T-helper 2 cell treated with Interferon-gamma antibody and Interleukin-4, amounts not matched to agents 100 ng/mL and 5 ng/mL, for 36 hours (primary cell): Measurements from ENCODE around the gene CMSS1. TPM values are rescaled to one million over a fixed set of nuclear protein-coding genes. Genes with fewer than 3 reads are reported as not detected.

Source experiments
- intact Hi-C: fragments of 100-400 bp; cut with micrococcal nuclease; formaldehyde crosslinking; loops from one replicate; pipeline ENCODE4 v1.15.1; 2023
- total RNA-seq: library from RNA; stranded (reverse); gene quantifications from 2 replicates; pipeline ENCODE4 v1.2.3, GENCODE V29; 2022

Gene CMSS1
- total RNA-seq, 1 donor from 2014 or later = 53.2 TPM

DNA sequence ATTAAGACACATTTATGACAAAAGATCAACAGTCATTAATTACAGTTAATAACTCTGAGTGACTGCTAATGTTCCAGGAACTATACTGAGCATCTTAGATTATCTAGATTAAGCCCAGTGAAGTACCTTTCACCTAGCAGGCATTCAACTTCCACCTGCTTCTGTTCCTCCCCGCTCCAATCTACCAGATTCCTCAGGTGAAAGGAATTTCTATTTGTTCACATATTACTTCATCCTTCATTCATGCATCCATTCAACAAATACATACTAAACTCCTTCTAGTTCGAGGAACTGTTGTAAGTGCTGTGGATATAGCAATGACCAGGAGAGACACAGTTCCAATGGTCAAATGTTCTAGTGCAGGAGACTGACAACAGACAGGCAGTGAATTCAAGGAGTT lies 157.3 kb downstream of the CMSS1 start:
- intact Hi-C loops = no loop called here

- intact Hi-C loops = no loop called here
Observed at GRCh38 chr3:99976584-99976983, 158.9 kb downstream of the CMSS1 start.

DNA sequence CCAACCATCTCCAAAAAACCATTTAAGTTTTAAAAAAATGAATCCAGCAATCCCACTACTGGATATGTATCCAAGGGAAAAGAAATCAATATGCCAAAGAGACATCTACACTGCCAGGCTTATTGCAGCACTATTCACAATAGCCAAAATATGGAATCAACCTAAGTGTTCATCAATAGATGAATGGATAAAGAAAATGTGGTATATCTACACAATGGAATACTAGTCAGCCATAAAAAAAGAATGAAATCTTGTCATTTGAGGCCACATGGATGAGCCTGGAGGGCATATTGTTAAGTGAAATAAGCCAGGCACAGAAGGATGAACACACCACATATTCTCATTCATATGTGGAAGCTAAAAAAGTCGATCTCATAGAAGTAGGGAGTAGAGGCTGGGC lies 160.6 kb downstream of the CMSS1 start:
- intact Hi-C loops = no loop called here

DNA sequence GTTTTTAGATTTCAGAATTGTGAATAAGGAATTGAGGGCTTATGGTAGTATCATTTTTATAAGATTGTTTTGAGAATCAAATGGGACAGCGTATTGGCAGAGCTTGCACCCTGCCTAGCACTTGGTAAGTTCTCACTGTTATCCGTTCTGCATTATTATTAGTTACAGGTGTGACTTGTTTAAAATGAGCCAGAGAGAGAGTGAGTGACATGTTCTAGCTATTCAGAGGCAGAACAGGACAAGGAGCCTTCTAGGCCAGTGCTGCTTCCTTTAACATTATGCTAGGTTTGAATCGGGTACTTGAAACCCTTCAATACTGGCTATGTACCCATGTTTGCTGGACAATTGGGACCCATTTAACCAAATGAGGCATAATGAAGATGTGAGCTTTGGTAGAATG lies 162.9 kb downstream of the CMSS1 start:
- intact Hi-C loops = no loop called here

DNA sequence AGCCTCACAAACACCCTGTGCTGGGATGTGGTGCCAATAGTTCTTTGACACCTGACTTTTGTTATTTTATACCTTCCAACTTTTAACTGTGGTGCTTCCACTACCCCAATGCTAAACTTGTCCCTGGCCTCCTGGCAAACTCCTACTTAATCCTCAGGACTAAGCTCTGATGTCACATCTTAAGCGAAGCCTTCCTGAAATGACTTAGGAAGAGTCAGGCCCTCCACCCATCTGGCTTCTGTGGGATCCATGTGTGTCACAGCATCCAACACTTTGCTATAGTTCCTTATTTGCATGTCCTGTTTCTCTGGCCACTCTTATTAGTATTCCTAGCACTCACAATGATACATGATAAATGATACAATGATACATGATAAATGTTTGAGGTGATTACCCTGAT lies 163.5 kb downstream of the CMSS1 start:
- intact Hi-C loops = no loop called here

GRCh38 chr3:99982650-99983049 lies 165.0 kb downstream of the CMSS1 start:
- intact Hi-C loops = no loop called here

DNA sequence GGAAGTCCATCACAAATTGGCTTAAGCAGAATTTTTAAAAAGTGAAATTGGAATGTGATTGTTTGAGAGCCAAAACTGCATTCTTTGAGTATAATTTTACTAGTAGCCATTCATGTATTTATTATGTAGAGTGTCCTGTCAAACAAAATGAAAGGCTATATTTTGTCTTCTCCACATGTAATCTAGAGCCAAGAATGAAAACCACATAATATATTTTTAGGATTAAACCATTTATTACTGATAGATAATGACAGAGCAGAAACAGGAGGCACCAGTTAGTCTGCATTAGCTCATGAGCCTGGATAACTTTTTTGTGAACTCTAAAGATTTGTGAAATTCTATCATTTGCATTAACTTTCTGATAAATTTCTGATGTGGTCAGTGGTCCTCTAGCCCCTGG lies 166.5 kb downstream of the CMSS1 start:
- intact Hi-C loops = no loop called here

GRCh38 chr3:99984668-99985067 lies 167.0 kb downstream of the CMSS1 start:
- intact Hi-C loops = no loop called here

GRCh38 chr3:99990179-99990578 lies 172.5 kb downstream of the CMSS1 start:
- intact Hi-C loops = no loop called here

DNA sequence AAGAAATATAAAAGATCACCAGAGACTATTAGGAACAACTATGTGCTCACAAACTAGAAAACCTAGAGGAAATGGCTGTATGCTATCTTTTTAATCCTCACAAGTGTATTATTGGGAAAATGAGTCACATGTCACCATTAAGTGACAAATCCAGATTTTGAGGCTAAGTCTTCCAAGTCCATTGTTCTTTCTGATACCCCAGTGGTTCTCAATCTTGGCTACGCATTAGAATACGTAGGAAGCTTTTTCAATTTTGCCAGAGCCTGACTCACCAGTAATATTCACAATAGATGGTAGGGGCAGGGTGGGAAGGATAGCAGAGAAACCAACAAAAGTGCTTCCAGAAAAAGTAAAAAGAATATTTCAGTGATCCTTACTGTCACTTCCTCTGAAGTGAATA lies 179.6 kb downstream of the CMSS1 start:
- intact Hi-C loops = no loop called here

DNA sequence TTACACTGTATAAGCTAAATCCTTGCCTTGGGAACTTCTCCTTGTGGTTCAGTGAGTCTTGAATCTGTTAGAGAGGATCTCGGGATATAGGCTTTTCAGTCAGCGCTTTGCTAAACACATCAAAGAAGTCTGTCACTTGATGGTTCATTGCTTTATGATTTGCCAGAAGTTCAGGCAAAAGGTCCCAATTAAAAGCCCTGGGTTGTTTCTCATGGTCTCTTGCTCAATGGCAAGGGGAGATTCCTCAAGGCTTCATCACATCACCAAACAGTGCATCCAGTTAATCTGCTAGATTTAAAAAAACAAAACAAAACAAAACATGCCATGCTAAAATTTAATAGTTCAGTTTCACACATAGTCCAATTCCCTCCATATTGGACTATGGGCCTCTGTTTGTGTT lies 181.9 kb downstream of the CMSS1 start:
- intact Hi-C loops = no loop called here

- intact Hi-C loops = no loop called here
Observed at GRCh38 chr3:100001083-100001482, 183.4 kb downstream of the CMSS1 start.

GRCh38 chr3:100001526-100002270 lies 184.0 kb downstream of the CMSS1 start:
- intact Hi-C loops = no loop called here

DNA sequence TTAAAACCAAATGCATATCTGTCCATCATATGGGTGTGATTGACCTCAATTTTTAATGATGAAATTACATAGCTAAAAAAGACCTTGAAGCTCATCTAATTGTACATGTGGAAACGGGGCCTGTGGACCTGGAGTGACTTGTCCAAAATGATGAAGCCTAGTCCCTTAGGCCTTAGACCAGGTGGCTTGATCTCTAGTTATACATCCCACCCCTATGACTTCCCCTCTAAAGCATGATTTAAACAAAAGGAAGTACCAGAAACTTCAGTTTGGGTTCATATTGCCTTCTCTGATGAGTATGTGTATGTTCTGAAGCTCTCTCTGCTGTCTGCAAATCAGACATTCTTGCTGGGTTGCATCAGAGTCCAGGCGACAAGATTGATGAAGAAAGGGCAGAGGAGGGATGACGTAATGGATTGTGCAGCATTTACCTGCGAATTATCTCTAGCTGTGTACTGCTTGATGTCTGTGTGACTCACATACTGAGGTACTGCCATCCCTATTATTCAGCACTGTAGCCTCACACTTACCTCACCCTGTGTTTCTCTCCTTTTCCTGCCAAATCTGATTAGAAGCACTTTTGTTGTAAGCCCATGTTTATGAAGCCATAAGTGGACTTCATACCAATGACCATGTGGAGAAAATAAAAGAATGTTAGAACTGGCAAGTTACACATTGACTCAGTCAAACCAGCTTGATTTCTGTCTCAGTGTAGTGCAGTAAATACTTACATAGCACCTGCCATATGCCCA lies 185.1 kb downstream of the CMSS1 start:
- intact Hi-C loops = no loop called here

- intact Hi-C loops = no loop called here
Observed at GRCh38 chr3:100003609-100004503, 186.2 kb downstream of the CMSS1 start.

DNA sequence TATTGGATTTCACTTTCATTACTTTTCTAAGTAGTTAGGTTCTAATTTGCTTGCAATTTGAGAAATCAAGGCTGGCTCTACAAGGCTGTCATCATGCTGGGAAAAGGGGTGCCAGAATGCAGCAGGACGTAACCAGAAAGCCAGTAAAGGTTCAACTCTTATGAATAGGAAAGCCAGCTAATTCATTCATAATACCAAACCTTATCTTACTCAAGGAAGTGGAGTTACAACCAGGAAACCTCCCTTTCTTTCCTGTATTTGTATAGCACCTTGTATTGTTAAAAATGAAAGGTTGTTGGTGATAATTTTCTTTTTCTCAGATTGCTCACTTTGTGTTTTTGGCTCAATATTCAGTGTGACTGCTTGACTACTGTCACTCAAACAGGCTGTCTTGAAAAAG lies 187.3 kb downstream of the CMSS1 start:
- intact Hi-C loops = no loop called here

- intact Hi-C loops = no loop called here
Observed at GRCh38 chr3:100005665-100006393, 188.2 kb downstream of the CMSS1 start.

- intact Hi-C loops = no loop called here
Observed at GRCh38 chr3:100006570-100007271, 189.1 kb downstream of the CMSS1 start.

GRCh38 chr3:100007313-100007712 lies 189.7 kb downstream of the CMSS1 start:
- intact Hi-C loops = no loop called here

DNA sequence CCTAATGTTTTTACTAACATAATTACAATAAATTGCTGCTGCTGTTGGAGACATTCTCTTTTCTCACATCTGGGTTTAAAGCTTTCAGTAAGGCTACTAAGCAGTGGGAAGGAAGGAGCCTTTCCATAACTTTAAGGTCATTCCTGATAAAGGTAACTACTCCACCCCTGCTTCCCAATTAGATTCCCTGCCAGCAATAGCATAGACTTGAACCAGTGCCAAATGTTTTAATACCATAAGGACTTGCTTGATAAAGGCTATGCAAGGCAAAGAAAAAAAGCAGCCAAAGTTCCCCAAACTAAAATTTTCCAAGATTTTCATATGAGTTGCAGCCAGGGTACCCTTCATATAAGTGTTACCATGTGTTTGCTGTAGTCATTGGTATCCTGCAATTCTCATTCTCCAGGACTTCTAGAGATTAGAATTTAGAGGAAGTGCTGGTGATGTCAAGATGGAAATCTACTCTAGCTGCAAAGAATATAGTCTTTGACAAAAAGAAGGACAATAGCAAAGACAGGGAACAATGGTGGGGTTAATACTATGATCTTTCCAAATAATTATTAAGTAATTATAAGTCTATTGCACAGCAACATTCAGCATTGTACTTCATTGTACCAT lies 190.5 kb downstream of the CMSS1 start:
- intact Hi-C loops = no loop called here
